ENCODE data around the gene TIMM22.
"Not testable (repeated sequence)": the region's sequence is repeated elsewhere in the genome, so short reads cannot be mapped to it uniquely, and the experiment has no call there.

TIMM22 gene

GRCh38 chr17:973053-973452, 23.9 kb upstream of the TIMM22 start:
- no peak for DNase-seq (ENCODE audit: low read depth)
- no peak for TF ChIP-seq CTCF (conservative IDR thresholded peaks at IDR 0.05; ENCODE audit: low read length)
- H3K4me3 ChIP-seq (ENCODE audit: low read length), result no peak overlapping the region

- not testable (repeated sequence) for H3K4me3 ChIP-seq (ENCODE audit: low read length); DNase-seq (ENCODE audit: low read depth)
Observed at GRCh38 chr17:974778-975177, 22.2 kb upstream of the TIMM22 start.

- DNase-seq (ENCODE audit: low read depth), result peak; percentile 74
- no peak for TF ChIP-seq CTCF (conservative IDR thresholded peaks at IDR 0.05; ENCODE audit: low read length)
- H3K4me3 ChIP-seq (ENCODE audit: low read length), result peak overlapping the region; percentile 32
Observed at GRCh38 chr17:975371-975915, 21.5 kb upstream of the TIMM22 start.

- peak; percentile 28 for TF ChIP-seq CTCF (conservative IDR thresholded peaks at IDR 0.05; ENCODE audit: low read length)
- DNase-seq (ENCODE audit: low read depth), result no peak
- no peak overlapping the region; the same call in 1 of the 2 replicates for H3K4me3 ChIP-seq (ENCODE audit: low read length)
Observed at GRCh38 chr17:976312-976711, 20.6 kb upstream of the TIMM22 start.

- H3K4me3 ChIP-seq (ENCODE audit: low read length), result peak overlapping the region; percentile 78
- TF ChIP-seq CTCF (conservative IDR thresholded peaks at IDR 0.05; ENCODE audit: low read length), result no peak
- DNase-seq (ENCODE audit: low read depth), result no peak
Observed at GRCh38 chr17:977166-977565, 19.8 kb upstream of the TIMM22 start.

GRCh38 chr17:978103-979093, 18.5 kb upstream of the TIMM22 start:
- peak; percentile 42 for DNase-seq (ENCODE audit: low read depth)
- H3K4me3 ChIP-seq (ENCODE audit: low read length), result peak overlapping the region; percentile 78
- TF ChIP-seq CTCF (conservative IDR thresholded peaks at IDR 0.05; ENCODE audit: low read length), result no peak

GRCh38 chr17:979212-979538, 17.8 kb upstream of the TIMM22 start:
- no peak for TF ChIP-seq CTCF (conservative IDR thresholded peaks at IDR 0.05; ENCODE audit: low read length)
- peak overlapping the region; percentile 78 for H3K4me3 ChIP-seq (ENCODE audit: low read length)
- DNase-seq (ENCODE audit: low read depth), result no peak

Measured in AG10803 (cell line).